ENCODE data around the gene TSHZ3.

The TSHZ3 gene

GRCh38 chr19:31260171-31260933 lies 88.9 kb downstream of the TSHZ3 start:
- 92% methylated on average over 5 to 7 of the region's 7 CpGs for WGBS, 2 experiments (ENCODE audit: insufficient coverage in 2 of 2)
- Histone ChIP-seq H3K4me3 (ENCODE audit: extremely low read depth, insufficient read depth, low read length, poor library complexity, severe bottlenecking) (no peak overlapping the region), H3K36me3 (ENCODE audit: control insufficient read depth, insufficient read depth, low read length) (no peaks in the 10 kb centered on the region), H3K27ac (ENCODE audit: low read depth, low read length, severe bottlenecking) (no peak overlapping the region), H3K4me1 (ENCODE audit: control insufficient read depth, insufficient read depth, low read length, poor library complexity, severe bottlenecking) (no peaks in the 10 kb centered on the region), H3K9me3 (ENCODE audit: control insufficient read depth, low read length) (no peaks in the 10 kb centered on the region)

- Histone ChIP-seq H3K4me1 (ENCODE audit: control insufficient read depth, insufficient read depth, low read length, poor library complexity, severe bottlenecking) (no peaks in the 10 kb centered on the region), H3K4me3 (ENCODE audit: extremely low read depth, insufficient read depth, low read length, poor library complexity, severe bottlenecking) (no peak overlapping the region), H3K9me3 (ENCODE audit: control insufficient read depth, low read length) (no peaks in the 10 kb centered on the region), H3K36me3 (ENCODE audit: control insufficient read depth, insufficient read depth, low read length) (no peaks in the 10 kb centered on the region), H3K27ac (ENCODE audit: low read depth, low read length, severe bottlenecking) (no peak overlapping the region)
- 71 to 74% methylated on average over 11 to 12 of the region's 15 CpGs for WGBS, 2 experiments (ENCODE audit: insufficient coverage in 2 of 2)
Measured at GRCh38 chr19:31258211-31259052, 90.8 kb downstream of the TSHZ3 start.

- Histone ChIP-seq H3K27ac (ENCODE audit: low read depth, low read length, severe bottlenecking) (no peak overlapping the region), H3K9me3 (ENCODE audit: control insufficient read depth, low read length) (no peaks in the 10 kb centered on the region), H3K36me3 (ENCODE audit: control insufficient read depth, insufficient read depth, low read length) (no peaks in the 10 kb centered on the region), H3K4me3 (ENCODE audit: extremely low read depth, insufficient read depth, low read length, poor library complexity, severe bottlenecking) (no peak overlapping the region), H3K4me1 (ENCODE audit: control insufficient read depth, insufficient read depth, low read length, poor library complexity, severe bottlenecking) (no peaks in the 10 kb centered on the region)
- 92 to 95% methylated on average over 9 to 11 of the region's 11 CpGs for WGBS, 2 experiments (ENCODE audit: insufficient coverage in 2 of 2)
Measured at GRCh38 chr19:31257426-31258130, 91.7 kb downstream of the TSHZ3 start.

- Histone ChIP-seq H3K9me3 (ENCODE audit: control insufficient read depth, low read length) (no peaks in the 10 kb centered on the region), H3K27ac (ENCODE audit: low read depth, low read length, severe bottlenecking) (no peak overlapping the region), H3K4me3 (ENCODE audit: extremely low read depth, insufficient read depth, low read length, poor library complexity, severe bottlenecking) (no peak overlapping the region), H3K4me1 (ENCODE audit: control insufficient read depth, insufficient read depth, low read length, poor library complexity, severe bottlenecking) (no peaks in the 10 kb centered on the region), H3K36me3 (ENCODE audit: control insufficient read depth, insufficient read depth, low read length) (no peaks in the 10 kb centered on the region)
- WGBS, 2 experiments (ENCODE audit: insufficient coverage in 2 of 2): 93 to 94% methylated on average over 6 to 8 of the region's 9 CpGs
Measured at GRCh38 chr19:31257025-31257424, 92.2 kb downstream of the TSHZ3 start.

GRCh38 chr19:31256593-31256960 lies 92.7 kb downstream of the TSHZ3 start:
- Histone ChIP-seq H3K9me3 (ENCODE audit: control insufficient read depth, low read length) (no peaks in the 10 kb centered on the region), H3K4me1 (ENCODE audit: control insufficient read depth, insufficient read depth, low read length, poor library complexity, severe bottlenecking) (no peaks in the 10 kb centered on the region), H3K4me3 (ENCODE audit: extremely low read depth, insufficient read depth, low read length, poor library complexity, severe bottlenecking) (no peak overlapping the region), H3K36me3 (ENCODE audit: control insufficient read depth, insufficient read depth, low read length) (no peaks in the 10 kb centered on the region), H3K27ac (ENCODE audit: low read depth, low read length, severe bottlenecking) (no peak overlapping the region)
- 93 to 95% methylated on average over 5 to 8 of the region's 8 CpGs for WGBS, 2 experiments (ENCODE audit: insufficient coverage in 2 of 2)

- no peak overlapping the region for H3K27ac ChIP-seq (ENCODE audit: low read depth, low read length, severe bottlenecking)
- H3K4me1 ChIP-seq (ENCODE audit: control insufficient read depth, insufficient read depth, low read length, poor library complexity, severe bottlenecking): no peaks in the 10 kb centered on the region
- 97 to 100% methylated on average over 5 to 6 of the region's 11 CpGs for WGBS, 2 experiments (ENCODE audit: insufficient coverage in 2 of 2)
- no peak overlapping the region for H3K4me3 ChIP-seq (ENCODE audit: extremely low read depth, insufficient read depth, low read length, poor library complexity, severe bottlenecking)
- no peaks in the 10 kb centered on the region for H3K9me3 ChIP-seq (ENCODE audit: control insufficient read depth, low read length)
- H3K36me3 ChIP-seq (ENCODE audit: control insufficient read depth, insufficient read depth, low read length): no peaks in the 10 kb centered on the region
Measured at GRCh38 chr19:31255831-31256592, 93.2 kb downstream of the TSHZ3 start.

GRCh38 chr19:31255174-31255799 lies 93.9 kb downstream of the TSHZ3 start:
- WGBS, 2 experiments (ENCODE audit: insufficient coverage in 2 of 2): 81 to 86% methylated on average over 13 of the region's 13 CpGs
- H3K4me1 ChIP-seq (ENCODE audit: control insufficient read depth, insufficient read depth, low read length, poor library complexity, severe bottlenecking): no peaks in the 10 kb centered on the region
- no peaks in the 10 kb centered on the region for H3K36me3 ChIP-seq (ENCODE audit: control insufficient read depth, insufficient read depth, low read length)
- no peak overlapping the region for H3K27ac ChIP-seq (ENCODE audit: low read depth, low read length, severe bottlenecking)
- no peaks in the 10 kb centered on the region for H3K9me3 ChIP-seq (ENCODE audit: control insufficient read depth, low read length)
- H3K4me3 ChIP-seq (ENCODE audit: extremely low read depth, insufficient read depth, low read length, poor library complexity, severe bottlenecking): no peak overlapping the region

GRCh38 chr19:31254611-31255010 lies 94.6 kb downstream of the TSHZ3 start:
- H3K36me3 ChIP-seq (ENCODE audit: control insufficient read depth, insufficient read depth, low read length): no peaks in the 10 kb centered on the region
- H3K27ac ChIP-seq (ENCODE audit: low read depth, low read length, severe bottlenecking): no peak overlapping the region
- WGBS, 2 experiments (ENCODE audit: insufficient coverage in 2 of 2): 88 to 100% methylated on average over 3 to 4 of the region's 4 CpGs
- no peaks in the 10 kb centered on the region for H3K9me3 ChIP-seq (ENCODE audit: control insufficient read depth, low read length)
- no peak overlapping the region for H3K4me3 ChIP-seq (ENCODE audit: extremely low read depth, insufficient read depth, low read length, poor library complexity, severe bottlenecking)
- no peaks in the 10 kb centered on the region for H3K4me1 ChIP-seq (ENCODE audit: control insufficient read depth, insufficient read depth, low read length, poor library complexity, severe bottlenecking)

- H3K4me1 ChIP-seq (ENCODE audit: control insufficient read depth, insufficient read depth, low read length, poor library complexity, severe bottlenecking): no peaks in the 10 kb centered on the region
- no peak overlapping the region for H3K27ac ChIP-seq (ENCODE audit: low read depth, low read length, severe bottlenecking)
- H3K4me3 ChIP-seq (ENCODE audit: extremely low read depth, insufficient read depth, low read length, poor library complexity, severe bottlenecking): no peak overlapping the region
- H3K36me3 ChIP-seq (ENCODE audit: control insufficient read depth, insufficient read depth, low read length): no peaks in the 10 kb centered on the region
- 80 to 85% methylated on average over 7 of the region's 7 CpGs for WGBS, 2 experiments (ENCODE audit: insufficient coverage in 2 of 2)
- H3K9me3 ChIP-seq (ENCODE audit: control insufficient read depth, low read length): no peaks in the 10 kb centered on the region
Measured at GRCh38 chr19:31254180-31254551, 95.1 kb downstream of the TSHZ3 start.
